Stimulated activated CD8-positive, alpha-beta memory T cell treated with anti-CD3 and anti-CD28 coated beads, Interleukin-12 subunit alpha, Interleukin-12 subunit beta, amount 100 ng/mL, for 24 hours (primary cell): ENCODE data around the gene RAI14.
"Not testable (repeated sequence)": the region's sequence is repeated elsewhere in the genome, so short reads cannot be mapped to it uniquely, and the experiment has no call there.

Source experiments
- DNase-seq: peaks from one replicate; pipeline ENCODE4 v3.0.0-alpha.2; 2020; ENCODE audit errors: extremely low read depth

The RAI14 gene

GRCh38 chr5:34820593-34820992 lies 164.5 kb downstream of the RAI14 start:
- no peak for DNase-seq

- no peak for DNase-seq
These were observed 167.0 kb downstream of the RAI14 start for GRCh38 chr5:34822956-34823715.

GRCh38 chr5:34826347-34826746 lies 170.2 kb downstream of the RAI14 start:
- no peak for DNase-seq

GRCh38 chr5:34827588-34828506 lies 171.7 kb downstream of the RAI14 start:
- no peak for DNase-seq

- not testable (repeated sequence) for DNase-seq
These were observed 174.7 kb downstream of the RAI14 start for GRCh38 chr5:34830827-34831226.

- DNase-seq = no peak
These were observed 175.2 kb downstream of the RAI14 start for GRCh38 chr5:34831303-34831702.

- DNase-seq = no peak
These were observed 176.4 kb downstream of the RAI14 start for GRCh38 chr5:34832568-34832967.

- DNase-seq = no peak
These were observed 177.0 kb downstream of the RAI14 start for GRCh38 chr5:34833090-34833489.

GRCh38 chr5:34833976-34834793 lies 178.1 kb downstream of the RAI14 start:
- no peak for DNase-seq

- no peak for DNase-seq
These were observed 178.6 kb downstream of the RAI14 start for GRCh38 chr5:34834794-34835089.

GRCh38 chr5:34835664-34836063 lies 179.5 kb downstream of the RAI14 start:
- no peak for DNase-seq

- peak; percentile 77 for DNase-seq
These were observed 182.9 kb downstream of the RAI14 start, which contains the start of gene TTC23L for GRCh38 chr5:34838785-34839714. Gene TTC23L, plus strand, starts transcription at chr5:34839164. Its CDS starts 1,508 bp downstream, at chr5:34840672.

GRCh38 chr5:34841816-34842215 lies 185.7 kb downstream of the RAI14 start:
- no peak for DNase-seq

- DNase-seq = no peak
These were observed 186.4 kb downstream of the RAI14 start for GRCh38 chr5:34842554-34842953.

- DNase-seq = no peak
These were observed 187.4 kb downstream of the RAI14 start for GRCh38 chr5:34843497-34843896.

- DNase-seq = no peak
These were observed 188.0 kb downstream of the RAI14 start for GRCh38 chr5:34844106-34844505.

- DNase-seq = no peak
These were observed 188.9 kb downstream of the RAI14 start for GRCh38 chr5:34844999-34845398.

- no peak for DNase-seq
These were observed 190.9 kb downstream of the RAI14 start for GRCh38 chr5:34847056-34847455.

- DNase-seq = no peak
These were observed 191.4 kb downstream of the RAI14 start for GRCh38 chr5:34847552-34847951.

GRCh38 chr5:34848230-34848629 lies 192.1 kb downstream of the RAI14 start:
- DNase-seq = no peak

- no peak for DNase-seq
These were observed 193.1 kb downstream of the RAI14 start for GRCh38 chr5:34849253-34849652.
